Right lobe of liver (tissue), 6 donors: ENCODE measurements around the gene MRPL12. TPM values are rescaled to one million over a fixed set of nuclear protein-coding genes. Genes with fewer than 3 reads are reported as not detected.
"Not testable (repeated sequence)": the region's sequence is repeated elsewhere in the genome, so short reads cannot be mapped to it uniquely, and the experiment has no call there.

Experiments used
- ATAC-seq, 4 donors: fragments of 200-7000 bp; cut with Tn5 transposase; one replicate each; pipeline ENCODE4 v1.9.1; 2020; ENCODE audit warnings: mild to moderate bottlenecking in 4 of 4, moderate library complexity in 4 of 4
- DNase-seq, 3 donors: peaks; one replicate each; pipeline ENCODE4 v3.0.0-alpha.2; 2020
- H3K27ac ChIP-seq, 3 donors: fragments of 200-600 bp; one replicate each; pipeline ENCODE4 v1.8.0; 2022
- H3K27me3 ChIP-seq, 2 donors: fragments of 200-600 bp; one replicate each; pipeline ENCODE4 v1.8.0; 2022
- H3K36me3 ChIP-seq, 4 donors: fragments of 200-600 bp; sonication (generic) in 1 of 4; one replicate each; pipeline versions ENCODE4 v1.5.1 to v1.8.0; 2017 to 2022; ENCODE audit warnings: control low read depth in 1 of 4
- H3K4me1 ChIP-seq, 4 donors: fragments of 200-600 bp; sonication (generic) in 1 of 4; one replicate each; pipeline versions ENCODE4 v1.5.1 to v1.8.0; 2017 to 2022; ENCODE audit warnings: control low read depth in 1 of 4
- H3K4me3 ChIP-seq, 3 donors: fragments of 200-600 bp; one replicate each; pipeline ENCODE4 v1.8.0; 2022
- H3K9me3 ChIP-seq, 4 donors: fragments of 200-600 bp; sonication (generic) in 1 of 4; one replicate each; pipeline versions ENCODE4 v1.5.1 to v1.8.0; 2017 to 2022; ENCODE audit warnings: control low read depth in 1 of 4
- CTCF ChIP-seq, 4 donors: fragments of 200-600 bp in 3 of 4; fragments of 450-650 bp in 1 of 4; IDR thresholded peaks; one replicate each; pipeline versions ENCODE4 v1.5.1 to v1.8.0; 2016 to 2022; ENCODE audit warnings: antibody characterized with exemption in 4 of 4, mild to moderate bottlenecking in 2 of 4
- POLR2A ChIP-seq: fragments of 450-650 bp; IDR thresholded peaks from one replicate; pipeline ENCODE4 v1.6.1; 2017; ENCODE audit warnings: antibody characterized with exemption, mild to moderate bottlenecking
- whole genome bisulfite sequencing: methylation state at CpG from one replicate; pipeline ENCODE4 v1.1.6; 2018; ENCODE audit warnings: low coverage, low lambda C conversion rate; ENCODE audit not compliant: insufficient coverage; ENCODE audit errors: missing lambda C conversion rate; 5-methylcytosine and 5-hydroxymethylcytosine counted together
- intact Hi-C, 2 donors: fragments of 100-400 bp; cut with DNase I; formaldehyde crosslinking; loops; one replicate each; pipeline versions ENCODE4 v1.11.2 to v1.14.1; 2022
- total RNA-seq, 6 experiments: library from RNA; depleted of rRNA in 2 of 6; stranded (reverse); fragments of >200 nt in 2 of 6; fragmentation: NEBNext Ultra II Directional in 3 of 6; extraction: Animal tissue kit (Norgen Biotek cat#: 25700) in 3 of 6; gene quantifications; one replicate each; pipeline versions ENCODE4 v1.1.0 to v1.2.4, GENCODE V29; 2016 to 2023
- donor health status: DM: no; HTN: yes; CAD: no.
- donor health status: DM: no; HTN: no; CAD: no.
- donor health status: DM: no; HTN: no; CAD: no.
- donor health status: DM: no; HTN: yes; CAD: no.
- donor health status: DM: no; HTN: yes; CAD: no.

Gene MRPL12
- total RNA-seq, 6 experiments from 2014 or later: 43.8 to 119 (median 59.3) TPM

GRCh38 chr17:81735264-81736102 is 32.3 kb downstream of the MRPL12 start:
- ATAC-seq: peak; percentile 53 to 77 (median 70)

GRCh38 chr17:81737947-81738800 is 35.0 kb downstream of the MRPL12 start:
- ATAC-seq: no peak
- intact Hi-C loops: no loop called here
- Histone ChIP-seq H3K4me3 (no peak overlapping the region), H3K27ac (no peak overlapping the region), H3K27me3 (no peaks in the 10 kb centered on the region), H3K9me3 (no peaks in the 10 kb centered on the region), H3K36me3 (no peaks in the 10 kb centered on the region), H3K4me1 (peaks cover 0 to 23% (median 9%) of the 10 kb centered on the region in 4 donors)
- TF ChIP-seq CTCF (IDR thresholded peaks at IDR 0.05) (no peak), POLR2A (no peak)
- WGBS: 89% methylated on average over 9 of the region's 31 CpGs
- no peak for DNase-seq

More at GRCh38 chr17:81735264-81736102, 32.3 kb downstream of the MRPL12 start:
- DNase-seq: peak; percentile 75 to 87 (median 86)
- Histone ChIP-seq H3K27ac (peak overlapping the region in 1 of 3 donors; percentile 54), H3K4me1 (peaks cover 0 to 29% (median 12%) of the 10 kb centered on the region in 4 donors), H3K27me3 (no peaks in the 10 kb centered on the region), H3K36me3 (no peaks in the 10 kb centered on the region), H3K9me3 (no peaks in the 10 kb centered on the region), H3K4me3 (peak overlapping the region in 2 of 3 donors; percentile 8 to 11)
- 1% methylated on average over 16 of the region's 30 CpGs for WGBS
- TF ChIP-seq CTCF (IDR thresholded peaks at IDR 0.05) (no peak), POLR2A (no peak)
- intact Hi-C loops: no loop called here

- Histone ChIP-seq H3K9me3 (no peaks in the 10 kb centered on the region), H3K27ac (no peak overlapping the region), H3K27me3 (no peaks in the 10 kb centered on the region), H3K4me1 (peaks cover 0 to 21% (median 8%) of the 10 kb centered on the region in 4 donors), H3K4me3 (no peak overlapping the region), H3K36me3 (no peaks in the 10 kb centered on the region)
- WGBS: 82% methylated on average over 11 of the region's 27 CpGs
- TF ChIP-seq CTCF (IDR thresholded peaks at IDR 0.05) (no peak), POLR2A (no peak)
- intact Hi-C loops: no loop called here
- DNase-seq (no peak), ATAC-seq (no peak)
Observed at GRCh38 chr17:81738801-81739393, 35.7 kb downstream of the MRPL12 start.

GRCh38 chr17:81739593-81739992 is 36.4 kb downstream of the MRPL12 start:
- WGBS: 81% methylated on average over 4 of the region's 8 CpGs
- ATAC-seq, intact Hi-C loops, H3K27ac ChIP-seq, H3K9me3 ChIP-seq, H3K4me3 ChIP-seq, H3K27me3 ChIP-seq, H3K36me3 ChIP-seq, DNase-seq: not testable (repeated sequence)
- peaks cover 0 to 14% (median 5%) of the 10 kb centered on the region in 4 donors for H3K4me1 ChIP-seq
